Neuron (in vitro differentiated cells): Measurements from ENCODE around the gene CHRNB4.
"Not testable (repeated sequence)": the region's sequence is repeated elsewhere in the genome, so short reads cannot be mapped to it uniquely, and the experiment has no call there.

Experiments
- H2AFZ ChIP-seq: one replicate; pipeline ENCODE4 v1.6.1; 2013; ENCODE audit warnings: low read depth, mild to moderate bottlenecking, inconsistent platforms, low read length, moderate library complexity
- H3K27me3 ChIP-seq: one replicate; pipeline ENCODE4 v1.6.1; 2013; ENCODE audit warnings: low read length; ENCODE audit not compliant: insufficient read depth
- H3K36me3 ChIP-seq: one replicate; pipeline ENCODE4 v1.6.1; 2013; ENCODE audit warnings: low read length; ENCODE audit not compliant: insufficient read depth
- H3K4me1 ChIP-seq: one replicate; pipeline ENCODE4 v1.6.1; 2013; ENCODE audit warnings: low read length; ENCODE audit not compliant: insufficient read depth
- H3K4me3 ChIP-seq: 2 replicates; pipeline ENCODE4 v1.5.1; 2013; ENCODE audit warnings: mild to moderate bottlenecking, low read length, moderate library complexity
- H3K9me3 ChIP-seq: one replicate; pipeline ENCODE4 v1.6.1; 2013; ENCODE audit warnings: low read length

Gene CHRNB4, protein sequence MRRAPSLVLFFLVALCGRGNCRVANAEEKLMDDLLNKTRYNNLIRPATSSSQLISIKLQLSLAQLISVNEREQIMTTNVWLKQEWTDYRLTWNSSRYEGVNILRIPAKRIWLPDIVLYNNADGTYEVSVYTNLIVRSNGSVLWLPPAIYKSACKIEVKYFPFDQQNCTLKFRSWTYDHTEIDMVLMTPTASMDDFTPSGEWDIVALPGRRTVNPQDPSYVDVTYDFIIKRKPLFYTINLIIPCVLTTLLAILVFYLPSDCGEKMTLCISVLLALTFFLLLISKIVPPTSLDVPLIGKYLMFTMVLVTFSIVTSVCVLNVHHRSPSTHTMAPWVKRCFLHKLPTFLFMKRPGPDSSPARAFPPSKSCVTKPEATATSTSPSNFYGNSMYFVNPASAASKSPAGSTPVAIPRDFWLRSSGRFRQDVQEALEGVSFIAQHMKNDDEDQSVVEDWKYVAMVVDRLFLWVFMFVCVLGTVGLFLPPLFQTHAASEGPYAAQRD

DNA sequence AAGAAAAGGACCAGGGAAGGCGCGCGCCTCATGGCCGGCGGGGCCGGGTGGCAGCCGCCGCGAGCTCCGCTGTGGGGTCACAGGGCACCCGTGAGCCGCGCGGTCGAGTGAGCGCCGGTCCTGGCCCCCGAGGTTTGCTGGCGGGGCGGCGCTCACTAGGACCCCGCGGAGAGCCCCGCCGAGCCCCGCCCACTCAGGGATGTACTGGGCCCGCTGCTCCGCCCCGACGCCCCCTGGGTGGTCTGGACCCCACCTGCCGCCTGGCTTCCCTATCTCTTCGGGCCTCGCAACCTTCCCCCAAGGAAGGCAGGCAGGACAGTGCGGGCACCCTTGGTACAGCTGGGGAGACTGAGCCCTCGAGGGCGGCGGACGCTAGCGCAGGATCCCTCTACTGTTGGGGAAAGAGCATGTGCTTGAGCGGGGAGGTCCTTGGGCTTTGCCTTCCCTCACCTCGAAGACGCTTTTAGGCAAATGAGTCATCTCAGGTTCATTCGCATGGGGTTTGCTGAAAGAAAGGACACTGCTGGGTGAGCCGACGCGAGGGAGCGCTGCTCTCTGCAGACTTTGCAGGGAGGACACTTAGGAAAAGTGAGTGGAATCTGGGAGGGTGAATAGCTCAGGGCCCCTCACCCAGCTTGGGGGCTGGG is at the start of gene CHRNB4:
Gene CHRNB4 (minus strand): TSS at position 109 of the 647 bp plus-strand sequence. CDS start 77 bp downstream, at position 32.
- Histone ChIP-seq H3K36me3 (no peaks in the 10 kb centered on the region), H3K9me3 (no peaks in the 10 kb centered on the region), H2AFZ (peak within 1 kb of the TSS; percentile 83), H3K27me3 (peaks cover 41% of the 10 kb centered on the region), H3K4me3 (peak within 1 kb of the TSS; percentile 13), H3K4me1 (peaks cover 10% of the 10 kb centered on the region)

DNA sequence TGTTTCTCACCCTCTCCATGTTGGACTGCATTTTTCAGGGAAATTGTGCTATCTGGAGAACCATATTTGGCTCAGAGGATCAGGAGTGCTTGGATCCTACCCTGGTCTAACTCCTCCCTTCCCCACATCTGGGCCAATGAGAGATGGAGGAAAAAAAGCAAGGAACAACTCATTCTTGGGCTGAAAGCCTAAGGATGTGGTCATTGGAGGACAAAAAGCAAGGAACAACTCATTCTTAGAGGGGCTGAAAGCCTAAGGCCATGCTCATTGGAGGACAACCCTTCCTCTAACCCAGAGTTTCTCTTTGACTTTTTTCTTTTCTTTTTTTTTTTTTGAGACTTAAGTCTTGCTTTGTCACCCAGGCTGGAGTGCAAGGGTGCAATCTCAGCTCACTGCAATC is 48.6 kb upstream of the CHRNB4 start:
- Histone ChIP-seq H3K27me3 (peaks cover 5% of the 10 kb centered on the region), H3K4me3 (no peak overlapping the region), H2AFZ (no peak overlapping the region), H3K36me3 (no peaks in the 10 kb centered on the region), H3K4me1 (peaks cover 8% of the 10 kb centered on the region), H3K9me3 (no peaks in the 10 kb centered on the region)

DNA sequence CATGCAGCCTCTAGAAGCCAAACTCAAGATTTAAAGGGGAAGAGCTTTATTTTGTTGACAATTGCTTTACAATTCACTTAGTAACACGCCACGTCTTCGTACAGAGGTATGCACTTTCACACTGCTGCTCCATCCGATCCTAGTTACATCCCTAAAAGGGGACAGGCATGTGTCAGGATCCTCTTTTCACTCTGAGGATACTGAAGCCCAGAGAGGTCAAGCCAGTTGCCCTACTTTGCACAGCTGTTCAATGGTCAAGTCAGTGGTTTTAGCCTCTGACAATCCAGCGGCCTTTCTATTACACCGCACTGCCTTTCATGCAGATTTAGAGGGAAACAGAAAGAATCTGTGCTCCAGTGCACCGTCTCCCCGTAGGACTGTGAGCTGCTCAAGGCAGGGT is 44.9 kb upstream of the CHRNB4 start:
- Histone ChIP-seq H3K4me3 (no peak overlapping the region), H3K36me3 (no peaks in the 10 kb centered on the region), H2AFZ (no peak overlapping the region), H3K9me3 (no peaks in the 10 kb centered on the region), H3K27me3 (no peaks in the 10 kb centered on the region), H3K4me1 (peaks cover 19% of the 10 kb centered on the region)

DNA sequence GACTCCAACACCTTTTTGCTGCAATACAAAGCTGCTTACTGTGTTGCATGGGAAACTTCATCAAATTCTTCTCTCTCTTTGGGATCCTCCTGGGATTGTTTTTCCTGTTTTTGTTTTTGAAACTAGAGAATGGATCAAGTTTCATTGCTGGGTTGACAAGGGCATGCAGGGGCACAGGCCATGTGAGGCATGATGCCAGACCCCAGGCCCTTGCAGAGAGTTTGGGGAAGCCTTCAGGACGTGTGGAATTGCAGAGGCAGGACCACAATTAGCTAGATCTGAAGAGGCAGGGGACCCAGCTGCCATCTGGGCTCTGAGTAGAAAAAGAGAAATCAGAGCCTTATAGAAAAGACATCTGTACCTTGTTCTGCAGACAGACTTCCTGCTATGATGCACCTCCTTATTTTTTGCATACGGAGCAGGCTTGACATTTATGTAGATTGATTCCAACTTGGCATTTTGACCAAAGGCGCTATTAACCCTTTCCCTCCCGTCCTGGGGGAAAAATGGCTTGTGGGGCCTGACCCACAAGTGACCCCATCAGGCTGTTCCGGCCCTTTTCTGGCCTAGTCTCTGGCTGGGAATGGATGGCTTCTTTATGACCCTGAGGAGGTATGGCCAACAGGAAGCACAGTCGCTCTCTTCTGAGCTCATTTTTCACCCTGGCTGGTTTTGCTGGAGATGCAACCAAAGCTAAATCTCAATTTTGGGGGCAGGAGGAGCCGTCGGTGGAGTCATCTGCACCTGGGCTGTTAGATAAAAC is 44.3 kb upstream of the CHRNB4 start:
- no peaks in the 10 kb centered on the region for H3K36me3 ChIP-seq
- H3K4me3 ChIP-seq: no peak overlapping the region
- peaks cover 19% of the 10 kb centered on the region for H3K4me1 ChIP-seq
- no peaks in the 10 kb centered on the region for H3K27me3 ChIP-seq
- H3K9me3 ChIP-seq: no peaks in the 10 kb centered on the region
- H2AFZ ChIP-seq: no peak overlapping the region

DNA sequence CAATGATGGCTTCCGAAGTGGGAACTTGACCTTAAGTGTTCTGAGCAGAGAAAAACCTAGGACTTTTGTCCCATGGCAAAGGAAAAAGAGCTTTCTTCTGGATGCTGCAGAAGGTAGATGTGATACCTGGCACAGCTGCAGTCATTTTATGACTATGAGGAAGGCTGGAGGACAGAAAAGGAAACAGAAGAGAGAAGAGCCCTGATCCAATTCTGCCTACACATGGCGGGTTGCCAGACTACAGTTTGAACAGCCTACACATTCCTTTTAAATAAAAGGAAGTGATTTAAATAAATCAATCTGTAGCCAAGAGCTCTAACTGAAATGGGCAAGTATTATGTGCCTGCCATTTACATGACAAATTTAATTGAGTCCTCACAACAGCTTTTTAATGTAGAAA is 43.6 kb upstream of the CHRNB4 start:
- Histone ChIP-seq H3K4me3 (no peak overlapping the region), H2AFZ (no peak overlapping the region), H3K4me1 (peaks cover 19% of the 10 kb centered on the region), H3K9me3 (no peaks in the 10 kb centered on the region), H3K27me3 (no peaks in the 10 kb centered on the region), H3K36me3 (no peaks in the 10 kb centered on the region)

DNA sequence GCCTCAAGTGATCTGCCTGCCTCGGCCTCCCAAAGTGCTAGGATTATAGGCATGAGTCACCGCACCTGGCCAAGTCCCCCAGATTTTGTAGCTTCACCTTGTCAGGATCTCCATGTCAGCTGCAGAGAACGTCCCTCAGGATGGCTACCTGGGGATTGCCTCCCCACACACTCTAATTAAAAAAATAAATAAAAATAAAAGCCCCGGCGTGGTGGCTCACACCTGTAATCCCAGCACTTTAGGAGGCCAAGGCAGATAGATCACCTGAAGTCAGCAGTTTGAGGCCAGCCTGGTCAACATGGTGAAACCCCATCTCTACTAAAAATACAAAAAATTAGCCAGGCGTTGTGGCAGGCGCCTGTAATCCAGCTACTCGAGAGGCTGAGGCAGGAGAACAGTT is 42.6 kb upstream of the CHRNB4 start:
- not testable (repeated sequence) for H3K4me3 ChIP-seq, H3K27me3 ChIP-seq, H3K36me3 ChIP-seq, H2AFZ ChIP-seq, H3K9me3 ChIP-seq
- H3K4me1 ChIP-seq: peaks cover 19% of the 10 kb centered on the region

DNA sequence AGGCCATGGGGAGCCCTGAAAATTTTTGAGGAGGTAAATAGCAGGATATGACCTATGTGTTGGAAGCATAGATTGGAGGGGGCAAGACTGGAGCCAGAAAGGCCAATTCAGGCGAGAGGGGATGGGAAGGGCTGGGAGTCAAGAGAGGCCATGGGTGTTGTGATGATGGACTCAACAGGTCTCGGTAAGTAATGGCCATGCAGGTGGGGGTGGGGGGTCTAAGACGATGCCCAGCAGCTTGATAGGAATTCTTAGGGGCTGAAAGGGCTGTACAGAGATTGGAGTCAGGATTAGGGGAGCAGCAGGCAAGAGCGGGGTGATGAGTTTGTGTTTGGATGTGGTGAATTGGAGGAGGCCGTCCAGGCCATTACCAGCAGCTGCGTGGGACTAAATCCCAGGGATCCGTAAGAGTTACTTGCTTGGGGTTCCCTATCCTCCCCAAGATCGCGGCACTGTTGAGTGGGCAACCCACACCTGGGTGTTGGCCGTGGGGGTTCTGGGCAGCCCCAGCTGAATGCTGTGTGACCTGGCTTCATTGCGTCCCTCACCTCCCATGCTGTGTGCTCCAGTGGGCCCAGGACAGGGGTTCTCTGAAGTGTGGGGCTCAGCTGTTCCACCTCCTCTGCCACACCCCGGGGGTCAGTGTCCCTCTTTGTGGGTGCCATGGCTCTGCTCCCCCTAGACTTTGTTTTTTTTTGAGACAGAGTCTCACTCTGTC is 41.8 kb upstream of the CHRNB4 start:
- no peaks in the 10 kb centered on the region for H3K36me3 ChIP-seq
- H3K4me3 ChIP-seq: no peak overlapping the region
- H2AFZ ChIP-seq: no peak overlapping the region
- peaks cover 19% of the 10 kb centered on the region for H3K4me1 ChIP-seq
- no peaks in the 10 kb centered on the region for H3K27me3 ChIP-seq
- H3K9me3 ChIP-seq: no peaks in the 10 kb centered on the region

DNA sequence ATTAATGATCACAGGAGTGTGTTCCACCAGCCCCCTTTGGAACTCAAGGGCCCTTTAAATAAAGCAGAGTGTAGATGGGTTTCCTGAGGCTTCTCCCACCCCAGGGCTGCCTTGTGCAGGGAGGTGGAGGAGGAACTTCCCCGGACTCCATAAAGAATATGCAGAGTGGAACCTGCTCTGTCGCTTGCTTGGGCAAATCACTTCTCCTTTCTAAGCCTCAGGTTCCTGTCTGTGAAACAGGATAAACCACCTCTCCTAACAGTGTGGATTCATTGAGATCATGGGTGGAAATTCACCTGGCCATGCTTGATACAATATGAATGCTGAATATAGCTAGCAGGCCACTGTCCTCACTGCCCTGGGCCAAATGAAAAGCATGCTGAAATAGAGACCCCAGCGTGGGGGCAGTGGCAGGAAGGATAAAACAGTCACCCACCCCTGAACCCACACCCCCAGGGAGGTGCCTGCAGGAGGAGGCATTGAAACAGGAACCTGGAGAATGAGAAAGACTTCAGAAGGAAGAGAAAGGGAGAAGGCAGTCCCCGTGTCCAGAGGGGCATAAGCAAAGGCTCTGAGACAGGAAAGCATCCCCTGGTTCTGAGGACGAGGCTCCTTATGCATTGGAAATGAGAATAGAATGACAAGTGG is 41.1 kb upstream of the CHRNB4 start:
- no peak overlapping the region for H3K4me3 ChIP-seq
- H3K4me1 ChIP-seq: peaks cover 19% of the 10 kb centered on the region
- no peaks in the 10 kb centered on the region for H3K27me3 ChIP-seq
- H3K36me3 ChIP-seq: no peaks in the 10 kb centered on the region
- no peak overlapping the region for H2AFZ ChIP-seq
- no peaks in the 10 kb centered on the region for H3K9me3 ChIP-seq

DNA sequence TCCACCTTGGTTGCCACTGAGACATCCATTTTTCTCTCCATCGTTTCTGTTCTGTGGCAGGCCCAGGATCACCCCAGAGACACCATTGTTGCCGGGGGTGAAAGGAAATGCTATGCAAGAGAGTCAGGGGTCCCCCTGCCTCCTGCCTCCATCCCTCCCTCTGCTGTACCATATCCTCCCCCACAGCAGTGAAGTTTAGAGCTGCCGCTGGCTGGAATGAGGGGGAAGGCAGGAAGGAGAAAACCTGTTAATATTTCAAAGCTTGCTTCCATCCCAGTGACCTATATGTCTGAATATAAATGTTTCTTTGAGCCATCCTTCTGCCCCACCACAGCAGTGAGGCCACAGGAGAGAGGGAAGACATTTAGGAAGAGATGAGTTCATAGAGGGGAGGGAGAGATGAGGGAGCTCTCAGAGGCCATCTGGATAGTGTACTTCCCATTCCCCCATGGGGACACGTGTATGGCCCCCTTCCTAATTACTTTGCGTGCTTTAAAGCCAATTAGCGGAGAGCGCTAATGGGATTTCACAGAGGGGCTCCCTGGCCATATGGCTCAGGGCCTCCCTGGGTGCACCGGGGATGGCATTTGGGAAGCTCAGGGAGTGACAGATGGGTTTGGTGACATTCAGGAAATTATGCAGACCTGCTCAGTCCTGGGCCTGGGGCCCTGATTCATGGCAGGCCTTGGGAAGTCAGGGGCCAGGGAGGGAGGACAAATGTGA is 40.4 kb upstream of the CHRNB4 start:
- no peaks in the 10 kb centered on the region for H3K9me3 ChIP-seq
- H3K4me1 ChIP-seq: peaks cover 19% of the 10 kb centered on the region
- no peak overlapping the region for H3K4me3 ChIP-seq
- no peak overlapping the region for H2AFZ ChIP-seq
- no peaks in the 10 kb centered on the region for H3K27me3 ChIP-seq
- no peaks in the 10 kb centered on the region for H3K36me3 ChIP-seq

DNA sequence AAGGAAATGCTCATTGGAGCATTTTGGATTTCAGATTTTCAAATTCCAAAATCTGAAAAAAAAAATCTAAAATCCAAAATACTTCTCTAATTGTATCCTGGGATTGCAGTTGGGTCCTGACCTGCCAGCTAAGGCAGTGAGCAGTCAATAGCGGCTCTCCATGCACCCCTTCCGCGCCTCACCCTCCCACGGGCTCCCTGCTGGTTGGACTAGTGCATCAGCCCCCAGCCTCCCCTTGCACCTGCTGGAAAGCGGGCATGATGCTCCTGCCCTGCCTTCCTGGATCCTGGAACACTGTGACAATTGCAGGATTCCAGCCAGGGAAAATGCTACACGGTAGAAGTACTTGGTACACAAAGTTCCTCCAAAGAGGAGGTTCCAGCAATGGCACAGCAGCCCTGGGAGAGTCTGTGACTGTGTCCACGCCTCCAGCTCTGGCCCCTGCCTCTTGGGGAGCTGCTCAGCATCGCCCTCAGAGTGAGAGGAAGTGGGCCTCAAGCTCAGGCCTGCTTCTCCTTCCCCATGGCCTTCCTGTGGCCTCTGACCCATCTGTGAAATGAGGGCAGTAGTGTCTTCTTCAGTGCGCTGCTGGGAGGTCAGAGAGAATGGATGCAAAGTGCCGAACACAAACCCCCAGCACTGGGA is 39.5 kb upstream of the CHRNB4 start:
- H3K27me3 ChIP-seq: no peaks in the 10 kb centered on the region
- H3K9me3 ChIP-seq: no peaks in the 10 kb centered on the region
- H3K4me3 ChIP-seq: no peak overlapping the region
- no peaks in the 10 kb centered on the region for H3K36me3 ChIP-seq
- H2AFZ ChIP-seq: no peak overlapping the region
- peaks cover 13% of the 10 kb centered on the region for H3K4me1 ChIP-seq

DNA sequence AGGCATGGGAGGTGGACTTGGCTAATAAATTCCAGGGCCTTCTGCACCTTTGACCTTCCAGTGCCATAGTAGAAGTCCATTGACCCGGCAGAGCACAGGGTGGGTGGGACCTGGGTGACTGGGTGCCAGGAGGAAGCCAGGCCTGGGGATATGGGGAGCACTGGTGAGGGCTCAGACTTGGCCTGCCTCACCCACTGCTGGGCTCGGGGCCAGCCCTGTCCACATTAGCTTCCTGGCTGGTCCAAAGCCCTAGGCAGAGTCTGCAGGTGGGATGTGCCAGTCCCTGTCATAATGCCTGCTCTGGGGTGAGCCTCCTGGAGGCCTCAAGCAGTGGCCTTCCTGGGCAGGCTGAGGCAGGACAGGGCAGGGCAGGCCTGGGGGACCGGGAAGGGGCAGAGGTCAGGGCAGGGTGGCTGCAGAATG is 38.1 kb upstream of the CHRNB4 start:
- H3K9me3 ChIP-seq: no peaks in the 10 kb centered on the region
- no peak overlapping the region for H3K4me3 ChIP-seq
- H3K36me3 ChIP-seq: no peaks in the 10 kb centered on the region
- peaks cover 4% of the 10 kb centered on the region for H3K27me3 ChIP-seq
- no peak overlapping the region for H2AFZ ChIP-seq
- H3K4me1 ChIP-seq: peaks cover 11% of the 10 kb centered on the region
